Measurements from ENCODE around the gene SH2B3. TPM values are rescaled to one million over a fixed set of nuclear protein-coding genes. Genes with fewer than 3 reads are reported as not detected.

SH2B3 gene
- total RNA-seq, 1 experiment from 2014 or later, result 6.5 TPM

DNA sequence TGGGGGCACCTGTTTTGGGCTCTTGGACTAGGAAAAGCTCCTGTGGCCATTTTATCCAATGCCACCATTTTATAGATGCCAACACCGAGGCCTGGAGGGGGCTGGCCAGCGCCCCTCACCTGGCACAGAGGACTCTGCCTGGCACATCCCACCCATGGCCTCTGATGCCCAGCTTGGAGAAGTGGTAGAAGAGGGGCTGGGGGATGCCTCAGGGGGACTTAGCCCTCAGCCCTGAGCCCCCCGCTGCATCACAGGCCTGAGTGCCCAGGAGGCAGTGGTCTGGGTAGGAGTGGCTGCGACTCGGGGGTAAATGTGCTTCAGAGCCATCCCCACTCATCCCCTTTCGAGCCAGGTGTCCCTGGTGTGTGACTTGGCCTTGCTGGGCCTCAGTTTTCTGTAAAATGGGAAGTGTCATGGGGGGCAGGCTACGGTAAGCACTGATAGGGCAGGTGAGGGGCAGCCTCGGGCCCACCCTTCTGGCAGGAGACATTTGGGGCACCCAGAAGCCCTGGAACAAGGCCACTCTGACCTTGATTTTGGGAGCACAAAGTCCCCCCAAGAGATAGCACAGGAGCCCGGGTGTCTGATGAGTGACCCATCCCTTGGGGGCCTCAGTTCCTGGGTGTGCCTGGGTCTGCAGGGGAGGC lies 22.5 kb downstream of the SH2B3 start:
- TF ChIP-seq, protein P1, sequence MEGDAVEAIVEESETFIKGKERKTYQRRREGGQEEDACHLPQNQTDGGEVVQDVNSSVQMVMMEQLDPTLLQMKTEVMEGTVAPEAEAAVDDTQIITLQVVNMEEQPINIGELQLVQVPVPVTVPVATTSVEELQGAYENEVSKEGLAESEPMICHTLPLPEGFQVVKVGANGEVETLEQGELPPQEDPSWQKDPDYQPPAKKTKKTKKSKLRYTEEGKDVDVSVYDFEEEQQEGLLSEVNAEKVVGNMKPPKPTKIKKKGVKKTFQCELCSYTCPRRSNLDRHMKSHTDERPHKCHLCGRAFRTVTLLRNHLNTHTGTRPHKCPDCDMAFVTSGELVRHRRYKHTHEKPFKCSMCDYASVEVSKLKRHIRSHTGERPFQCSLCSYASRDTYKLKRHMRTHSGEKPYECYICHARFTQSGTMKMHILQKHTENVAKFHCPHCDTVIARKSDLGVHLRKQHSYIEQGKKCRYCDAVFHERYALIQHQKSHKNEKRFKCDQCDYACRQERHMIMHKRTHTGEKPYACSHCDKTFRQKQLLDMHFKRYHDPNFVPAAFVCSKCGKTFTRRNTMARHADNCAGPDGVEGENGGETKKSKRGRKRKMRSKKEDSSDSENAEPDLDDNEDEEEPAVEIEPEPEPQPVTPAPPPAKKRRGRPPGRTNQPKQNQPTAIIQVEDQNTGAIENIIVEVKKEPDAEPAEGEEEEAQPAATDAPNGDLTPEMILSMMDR (conservative IDR thresholded peaks at IDR 0.05), result no peak
- TF ChIP-seq EZH2 (IDR thresholded peaks at IDR 0.05; ENCODE audit: low read depth), result no peak
- ChIA-PET POLR2A (ENCODE audit: unreplicated experiment) (interaction anchor here (0.7 kb wide), 1 partner anchor 16 kb away, joined by 3 read pairs; no protein-coding TSS in a partner anchor), CTCF (no interaction called here)
- H2AFZ ChIP-seq, result no peak overlapping the region
- no peaks in the 10 kb centered on the region for H4K20me1 ChIP-seq (ENCODE audit: insufficient read depth)
- no peaks in the 10 kb centered on the region for H3K9me3 ChIP-seq (ENCODE audit: insufficient read depth, low read depth)
- no peak overlapping the region for H3K4me2 ChIP-seq
- peaks cover 44% of the 10 kb centered on the region for H3K4me1 ChIP-seq (replicated peaks; ENCODE audit: insufficient read depth)
- H3K27me3 ChIP-seq (ENCODE audit: insufficient read depth, low read depth), result no peaks in the 10 kb centered on the region
- DNase-seq, result no peak
- H3K27ac ChIP-seq, result no peak overlapping the region
- no peak overlapping the region for H3K4me3 ChIP-seq
- no peaks in the 10 kb centered on the region for H3K36me3 ChIP-seq (ENCODE audit: low read depth)
- intact Hi-C loops (cut with micrococcal nuclease; ENCODE audit: unreplicated experiment), result no loop called here
- no TSS peak for BruUV-seq (replicated peaks)
- no peaks in the 10 kb centered on the region for H3K9me2 ChIP-seq (ENCODE audit: insufficient read depth)
- peaks cover 30% of the 10 kb centered on the region for H3F3A ChIP-seq (ENCODE audit: insufficient read depth, low read depth)
- peaks cover 20% of the 10 kb centered on the region for H3K79me2 ChIP-seq (ENCODE audit: low read depth)

DNA sequence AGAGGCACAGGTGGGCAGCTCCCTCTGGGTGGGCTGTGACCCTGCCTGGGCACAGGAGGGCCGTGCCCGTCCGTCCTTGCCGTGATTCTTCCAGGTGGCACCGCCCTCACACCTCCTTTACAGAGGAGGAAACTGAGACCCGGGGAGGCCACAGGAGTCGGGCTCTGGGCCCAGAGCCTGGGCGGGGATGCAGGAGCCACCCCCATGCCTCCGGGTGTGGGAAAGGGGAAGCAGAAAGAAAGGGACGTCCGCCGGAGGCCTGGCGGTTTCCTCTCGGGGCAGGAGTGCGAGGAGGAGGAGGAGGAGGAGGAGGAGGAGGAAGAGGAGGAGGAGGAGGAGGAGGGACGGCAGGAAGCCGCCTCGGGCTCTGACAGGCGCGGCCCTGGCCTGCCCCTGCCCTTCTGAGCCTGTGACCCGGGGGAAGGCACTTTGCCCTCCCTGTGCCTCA lies 23.0 kb downstream of the SH2B3 start:
- H3K4me1 ChIP-seq (replicated peaks; ENCODE audit: insufficient read depth), result peaks cover 44% of the 10 kb centered on the region
- H3K4me2 ChIP-seq, result no peak overlapping the region
- no peaks in the 10 kb centered on the region for H4K20me1 ChIP-seq (ENCODE audit: insufficient read depth)
- H3F3A ChIP-seq (ENCODE audit: insufficient read depth, low read depth), result peaks cover 30% of the 10 kb centered on the region
- no peak overlapping the region for H3K27ac ChIP-seq
- H3K36me3 ChIP-seq (ENCODE audit: low read depth), result no peaks in the 10 kb centered on the region
- no peak overlapping the region for H3K4me3 ChIP-seq
- BruUV-seq (replicated peaks), result no TSS peak
- peaks cover 20% of the 10 kb centered on the region for H3K79me2 ChIP-seq (ENCODE audit: low read depth)
- no peak overlapping the region for H2AFZ ChIP-seq
- CTCF ChIA-PET, result no interaction called here
- no peaks in the 10 kb centered on the region for H3K9me3 ChIP-seq (ENCODE audit: insufficient read depth, low read depth)
- POLR2A ChIA-PET (ENCODE audit: unreplicated experiment), result no interaction called here
- no peak for DNase-seq
- TF ChIP-seq EZH2 (IDR thresholded peaks at IDR 0.05; ENCODE audit: low read depth), result no peak
- TF ChIP-seq, protein P1 (conservative IDR thresholded peaks at IDR 0.05), result no peak
- H3K27me3 ChIP-seq (ENCODE audit: insufficient read depth, low read depth), result no peaks in the 10 kb centered on the region
- intact Hi-C loops (cut with micrococcal nuclease; ENCODE audit: unreplicated experiment), result no loop called here
- no peaks in the 10 kb centered on the region for H3K9me2 ChIP-seq (ENCODE audit: insufficient read depth)

DNA sequence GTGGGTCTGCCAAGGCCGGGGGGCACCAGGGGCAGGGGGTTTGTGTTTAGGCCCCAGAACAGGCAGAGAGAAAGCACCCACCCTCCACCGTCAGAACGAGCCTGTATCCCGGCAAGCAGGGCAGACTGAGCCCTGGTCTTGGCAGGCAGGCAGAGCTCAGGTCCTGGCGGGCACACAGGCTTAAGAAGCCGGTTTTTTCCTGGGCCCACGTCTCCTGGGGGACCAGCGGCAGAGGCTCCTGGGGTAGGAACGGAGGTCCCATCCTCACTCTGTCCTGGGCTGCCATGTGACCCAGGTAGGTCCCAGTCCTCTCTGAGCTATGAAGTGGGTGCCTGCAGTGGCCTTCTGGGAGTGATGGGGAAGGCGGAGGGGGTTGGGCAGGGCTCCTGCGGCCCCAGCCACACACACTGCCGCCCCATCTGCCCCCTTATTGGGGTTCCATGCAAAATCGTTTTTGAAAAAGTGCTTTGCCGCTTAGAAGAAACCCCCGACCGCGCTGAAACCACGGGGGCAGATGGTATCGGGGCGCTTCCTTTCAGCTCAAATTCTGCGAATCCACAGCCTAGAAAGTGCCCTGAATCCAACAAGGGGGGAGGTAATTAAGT lies 24.2 kb downstream of the SH2B3 start:
- Histone ChIP-seq H4K20me1 (ENCODE audit: insufficient read depth) (no peaks in the 10 kb centered on the region), H3K27me3 (ENCODE audit: insufficient read depth, low read depth) (no peaks in the 10 kb centered on the region), H3K4me1 (replicated peaks; ENCODE audit: insufficient read depth) (peaks cover 39% of the 10 kb centered on the region), H3K4me3 (no peak overlapping the region), H3F3A (ENCODE audit: insufficient read depth, low read depth) (peaks cover 34% of the 10 kb centered on the region), H3K4me2 (no peak overlapping the region), H3K36me3 (ENCODE audit: low read depth) (no peaks in the 10 kb centered on the region), H2AFZ (no peak overlapping the region), H3K27ac (no peak overlapping the region), H3K9me3 (ENCODE audit: insufficient read depth, low read depth) (no peaks in the 10 kb centered on the region), H3K79me2 (ENCODE audit: low read depth) (peaks cover 10% of the 10 kb centered on the region), H3K9me2 (ENCODE audit: insufficient read depth) (no peaks in the 10 kb centered on the region)
- no peak for DNase-seq
- TF ChIP-seq, protein P1 (conservative IDR thresholded peaks at IDR 0.05), result no peak
- TF ChIP-seq EZH2 (IDR thresholded peaks at IDR 0.05; ENCODE audit: low read depth), result no peak
- BruUV-seq (replicated peaks), result no TSS peak
- intact Hi-C loops (cut with micrococcal nuclease; ENCODE audit: unreplicated experiment), result loop anchor here (5.0 kb wide), 1 partner anchor 33 kb away; no protein-coding TSS in a partner anchor
- POLR2A ChIA-PET (ENCODE audit: unreplicated experiment), result no interaction called here
- CTCF ChIA-PET, result no interaction called here
